ENCODE data around the gene GORASP2.
"Not testable (repeated sequence)": the region's sequence is repeated elsewhere in the genome, so short reads cannot be mapped to it uniquely, and the experiment has no call there.

The GORASP2 gene

DNA sequence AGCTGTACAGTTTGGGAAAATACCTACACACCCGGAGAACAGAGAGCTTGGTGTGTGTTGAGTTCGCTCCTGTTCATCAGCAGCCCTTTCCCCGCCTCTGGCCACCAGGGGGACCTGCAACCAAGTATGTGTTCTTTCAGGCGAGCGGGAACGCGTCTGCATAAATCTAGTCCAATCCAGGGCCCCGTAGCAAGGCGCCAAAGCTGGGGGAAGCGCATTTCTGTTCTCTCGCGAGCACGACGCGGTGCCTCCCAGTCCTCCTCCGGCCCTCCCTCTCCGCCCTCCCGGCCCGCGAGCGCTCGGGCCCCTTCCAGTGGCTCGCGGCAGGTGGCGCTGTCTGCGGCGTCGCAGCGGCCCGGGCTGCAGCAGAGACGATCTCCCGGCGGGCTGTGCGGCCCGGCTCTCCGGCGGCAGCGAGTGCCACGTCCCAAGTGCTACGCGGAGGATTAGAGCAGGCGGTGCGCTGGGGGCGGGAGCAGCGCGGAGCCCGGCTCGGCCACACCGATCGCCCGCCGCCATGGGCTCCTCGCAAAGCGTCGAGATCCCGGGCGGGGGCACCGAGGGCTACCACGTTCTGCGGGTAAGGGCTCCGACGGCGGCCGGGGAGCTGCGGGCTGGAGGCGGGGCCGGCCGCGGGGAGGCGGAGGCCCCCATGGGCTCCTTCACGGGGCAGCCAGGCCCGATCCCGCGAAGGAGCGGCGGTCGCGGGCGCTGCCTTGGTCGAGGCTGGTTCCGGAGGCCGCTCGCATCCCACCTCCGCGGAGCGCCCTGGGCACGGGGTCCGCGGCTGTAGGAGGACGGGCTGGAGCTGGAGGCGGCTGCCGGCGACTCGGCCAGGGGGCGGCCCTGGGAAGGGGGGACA, at the start of gene GORASP2:
Gene GORASP2, plus strand, starts transcription at position 430 of the 862 bp plus-strand sequence. Its CDS starts 88 bp downstream, at position 518.
- peak; percentile 97 for DNase-seq

DNA sequence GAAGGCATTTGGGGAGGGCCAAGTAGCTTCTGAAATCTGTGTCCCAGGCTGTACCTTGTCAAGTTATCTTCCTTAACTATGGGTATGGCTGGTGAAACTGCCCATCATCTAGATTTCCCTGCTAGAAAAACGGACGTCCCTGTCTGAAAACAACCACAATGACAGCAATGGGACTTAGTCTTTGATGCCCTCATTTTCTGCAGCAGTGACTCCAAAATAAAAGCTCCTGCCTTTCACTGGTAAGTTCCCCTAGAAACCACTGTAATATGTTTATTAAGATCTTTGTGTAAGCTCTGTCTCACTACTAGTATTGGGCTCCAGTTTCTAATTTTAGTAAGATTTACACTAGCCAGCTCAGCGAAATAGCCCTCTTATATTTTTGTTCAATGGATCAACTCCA, 47.2 kb upstream of the GORASP2 start:
- DNase-seq, result no peak

DNA sequence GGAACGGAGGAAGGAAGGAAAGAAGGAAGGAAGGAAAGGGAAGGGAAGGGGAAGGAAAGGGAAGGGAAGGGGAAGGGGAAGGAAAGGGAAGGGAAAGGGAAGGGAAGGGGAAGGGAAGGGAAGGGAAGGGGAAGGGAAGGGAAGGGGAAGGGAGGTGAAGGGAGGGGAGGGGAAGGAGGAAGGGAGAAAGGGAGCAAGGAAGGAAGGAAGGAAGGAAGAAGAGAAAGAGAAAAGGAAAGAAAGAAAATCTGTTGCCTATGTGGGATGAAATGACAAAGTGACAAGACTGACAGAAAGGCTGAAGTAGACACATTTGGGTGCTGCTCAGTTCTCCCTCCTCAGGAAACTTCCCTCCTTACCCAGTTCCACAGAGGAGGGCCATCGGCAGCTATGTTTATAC, 46.3 kb upstream of the GORASP2 start:
- no peak for DNase-seq

DNA sequence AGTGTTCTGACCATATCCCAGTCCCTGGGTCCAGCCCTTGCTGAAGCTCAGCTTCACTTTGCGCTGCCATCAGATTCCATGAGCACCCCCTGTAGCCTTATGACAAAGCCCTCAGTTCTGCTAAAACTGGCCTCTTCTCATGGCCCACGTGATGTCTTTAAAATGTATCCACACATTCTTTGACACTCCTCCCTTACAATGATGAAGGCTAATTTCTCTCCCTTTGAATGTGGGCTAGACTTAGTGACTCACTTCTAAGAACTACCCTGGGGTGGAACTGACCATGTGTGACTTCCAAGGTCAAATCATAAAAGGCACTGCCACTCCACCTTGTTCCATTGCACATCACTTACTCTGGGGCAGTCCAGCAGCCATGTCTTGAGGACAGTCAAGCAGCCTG, 45.4 kb upstream of the GORASP2 start:
- DNase-seq, result no peak

DNA sequence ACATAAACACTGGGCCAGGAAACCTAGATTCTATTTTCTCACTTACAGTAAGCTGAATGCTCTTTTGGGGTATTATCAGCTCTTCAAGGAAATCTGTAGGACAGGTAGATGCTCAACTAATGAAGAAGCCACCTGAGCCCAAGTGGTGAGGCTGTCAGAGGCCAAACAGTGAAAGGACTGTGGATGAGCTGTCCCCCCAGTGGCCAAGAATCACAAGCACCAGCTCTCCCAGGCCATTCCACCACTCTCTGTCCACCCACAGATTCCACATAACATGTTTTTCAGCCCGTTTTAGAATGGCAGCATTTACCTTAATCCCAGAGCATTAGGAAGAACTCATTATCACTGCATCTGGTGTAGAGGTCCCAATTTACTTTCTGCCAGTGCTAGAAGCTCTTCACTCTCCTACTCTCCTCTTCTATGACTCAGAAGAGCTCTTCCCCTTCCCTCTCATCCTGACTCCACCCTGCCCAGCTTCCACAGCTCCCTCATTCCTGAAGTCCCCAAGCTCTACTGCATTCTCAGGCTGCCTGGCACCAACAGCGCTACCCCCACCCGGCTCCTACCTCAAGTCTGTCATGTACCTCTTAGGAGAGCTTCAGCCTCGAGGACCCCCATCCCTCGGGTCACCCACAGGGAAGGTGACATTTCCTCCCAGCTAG, 43.8 kb upstream of the GORASP2 start:
- DNase-seq, result no peak

DNA sequence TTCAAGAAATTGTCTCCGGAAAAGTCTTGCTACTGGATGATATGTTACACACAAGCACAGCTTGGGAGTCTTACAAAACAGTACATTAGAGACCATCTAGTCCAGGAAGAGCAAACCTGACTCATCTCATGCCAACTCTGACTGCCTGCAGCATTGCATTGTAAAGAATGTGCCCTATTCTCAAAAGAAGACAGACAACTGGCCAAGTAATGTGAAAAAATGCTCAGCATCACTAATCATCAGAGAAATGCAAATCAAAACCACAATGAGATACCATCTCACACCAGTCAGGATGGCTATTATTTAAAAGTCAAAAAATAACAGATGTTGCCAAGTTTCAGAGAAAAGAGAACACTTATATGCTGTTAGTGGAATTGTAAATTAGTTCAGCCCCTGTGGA, 42.7 kb upstream of the GORASP2 start:
- no peak for DNase-seq

DNA sequence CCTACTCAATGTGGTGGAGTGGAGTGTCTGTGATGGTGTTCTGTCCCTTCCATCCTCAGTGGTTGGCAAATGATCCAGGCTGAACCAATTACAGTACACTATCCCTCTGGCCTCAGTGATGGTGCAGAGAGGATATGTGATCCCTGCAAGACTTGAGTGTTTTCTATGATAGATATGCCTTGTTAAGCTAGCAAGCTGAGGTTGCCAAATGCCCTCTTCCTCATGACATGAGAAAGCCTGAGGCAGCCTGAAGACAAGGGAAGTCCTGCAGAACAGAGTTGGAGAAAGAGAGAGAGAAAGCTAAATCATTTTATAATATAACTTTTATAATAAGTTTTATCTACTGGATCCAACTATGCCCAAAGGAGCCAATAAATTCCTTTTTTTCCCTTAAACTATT, 41.6 kb upstream of the GORASP2 start:
- DNase-seq, result no peak

DNA sequence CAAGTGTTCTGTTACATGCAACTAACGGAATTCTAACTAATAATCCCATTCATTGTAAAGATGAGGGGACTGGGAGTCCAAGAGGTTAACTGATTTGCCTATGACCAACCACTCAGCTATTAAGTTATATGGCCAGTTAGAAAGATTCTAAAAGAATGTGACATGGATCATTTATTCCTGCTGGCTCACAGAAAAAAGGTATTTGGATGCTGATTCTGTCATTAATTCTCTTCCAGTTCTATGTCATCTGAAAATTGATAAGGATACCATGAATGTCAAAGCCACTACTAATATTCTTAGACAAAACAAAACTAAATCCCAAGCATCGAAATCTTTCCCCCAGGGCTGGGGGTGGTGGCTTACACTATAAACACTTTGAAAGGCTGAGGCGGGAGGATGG, 41.2 kb upstream of the GORASP2 start:
- DNase-seq, result no peak

DNA sequence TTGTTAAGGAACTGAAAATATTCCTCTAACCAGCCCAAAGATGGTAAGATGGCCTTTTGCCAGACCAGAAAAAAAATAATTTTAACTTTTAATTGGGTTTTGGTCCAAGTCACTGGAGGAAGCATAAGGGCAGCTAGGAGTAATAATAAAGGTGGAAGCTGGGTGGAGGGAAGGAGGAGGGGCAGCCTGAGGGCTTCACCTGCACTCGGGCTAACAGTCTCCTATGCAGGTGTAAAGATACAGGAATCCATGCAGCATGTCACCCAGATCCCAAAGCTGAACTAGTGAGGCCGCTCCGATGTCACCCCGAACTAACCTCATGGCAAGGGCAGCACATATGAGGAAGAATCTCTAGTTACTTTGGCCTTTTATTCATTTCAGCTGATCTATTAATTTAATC, 37.2 kb upstream of the GORASP2 start:
- no peak for DNase-seq

DNA sequence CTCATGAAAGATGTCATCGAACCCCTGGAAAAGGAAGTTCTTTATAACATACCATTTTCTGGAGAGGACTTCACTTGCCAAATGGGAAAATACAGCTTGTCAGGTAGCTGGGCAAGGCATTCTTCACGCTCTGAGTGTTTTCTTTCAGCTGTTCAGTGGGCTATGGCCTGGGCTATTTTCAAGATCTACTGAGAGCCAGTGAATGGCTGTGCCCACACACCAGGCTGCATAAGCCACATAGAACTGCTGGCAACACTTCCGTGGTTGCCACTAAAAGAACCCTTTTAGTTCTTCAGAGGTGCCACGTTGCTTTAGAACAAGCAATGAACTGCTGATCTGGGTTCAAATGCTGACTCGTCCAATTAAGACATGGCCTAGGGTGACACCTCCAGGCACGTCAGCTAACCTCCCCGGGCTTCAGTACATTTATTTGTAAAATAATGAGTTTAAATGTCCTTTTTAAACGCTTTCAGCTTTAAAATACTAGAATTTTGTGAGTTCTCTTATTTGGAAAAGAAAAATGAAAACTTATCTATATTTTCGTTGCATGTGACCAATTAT, 36.6 kb upstream of the GORASP2 start:
- no peak for DNase-seq

DNA sequence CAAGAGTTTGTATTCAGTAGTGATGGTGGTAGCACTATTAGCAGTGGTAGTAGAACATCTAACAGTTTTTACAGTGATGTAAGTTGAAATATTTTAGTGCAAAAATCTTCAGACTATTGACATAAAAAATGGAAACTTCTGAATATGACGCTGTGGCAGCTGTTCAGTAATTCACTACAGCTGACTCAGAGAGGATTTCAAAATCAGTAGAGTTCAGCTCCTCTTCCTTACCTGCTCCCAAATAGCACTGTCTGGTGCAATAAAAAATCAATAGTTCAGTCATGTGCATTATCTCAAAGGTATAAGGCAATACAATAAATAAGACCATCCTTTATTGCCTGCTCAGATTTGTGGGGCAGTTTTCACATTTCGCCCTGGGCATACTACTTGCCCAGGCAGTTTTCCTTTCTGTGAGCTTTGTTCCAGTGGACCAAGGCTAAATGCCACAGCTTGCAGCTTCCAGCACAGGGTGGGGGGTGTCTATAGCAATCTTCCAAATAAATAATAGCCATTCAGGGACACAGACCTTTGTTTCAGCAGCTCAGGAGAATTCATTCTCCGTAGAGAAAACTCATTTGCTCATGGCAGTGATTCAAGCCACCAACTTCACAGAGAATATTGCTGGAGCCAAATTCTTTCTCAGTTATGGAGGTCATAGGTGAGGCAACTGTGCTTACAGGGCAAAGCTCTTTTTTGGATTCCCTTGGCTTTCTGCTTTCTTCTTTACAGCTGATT, 33.9 kb upstream of the GORASP2 start:
- no peak for DNase-seq

DNA sequence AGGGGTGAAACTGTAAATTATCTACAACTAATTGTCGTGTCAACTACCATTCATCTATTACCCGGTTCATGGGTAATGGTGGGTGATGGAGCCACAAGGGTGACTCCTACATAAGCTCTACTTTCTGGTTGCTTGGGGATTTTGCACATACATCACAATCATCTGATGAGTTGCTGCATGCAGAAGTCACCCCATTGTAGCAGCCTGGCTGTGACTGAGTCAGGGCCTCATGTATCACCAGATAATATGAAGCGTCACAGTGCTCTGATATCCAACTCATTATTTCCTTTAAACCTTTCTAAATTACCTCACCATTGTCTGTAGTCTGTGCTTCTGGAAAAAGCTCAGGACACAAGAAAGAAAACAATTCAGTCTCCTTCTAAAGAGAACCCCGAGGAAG, 32.4 kb upstream of the GORASP2 start:
- no peak for DNase-seq

DNA sequence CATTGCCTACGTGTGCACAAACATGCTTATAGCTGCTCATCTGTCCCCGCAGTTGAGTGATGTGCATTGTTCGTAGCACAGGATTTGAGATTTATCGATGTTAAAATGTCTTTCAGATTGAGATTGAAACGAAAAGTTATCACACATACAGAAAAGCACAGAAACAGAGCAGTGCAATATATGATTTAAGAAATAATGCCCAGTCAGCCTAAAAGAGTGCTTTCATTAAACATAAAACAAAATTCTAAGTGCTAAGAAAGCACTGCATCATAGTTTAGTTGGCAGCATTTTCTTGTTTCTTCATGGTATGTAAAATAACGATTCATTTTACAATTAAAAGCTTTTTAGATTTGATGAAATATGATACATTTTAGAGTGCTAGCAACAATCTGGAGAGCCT, 31.9 kb upstream of the GORASP2 start:
- DNase-seq, result no peak

DNA sequence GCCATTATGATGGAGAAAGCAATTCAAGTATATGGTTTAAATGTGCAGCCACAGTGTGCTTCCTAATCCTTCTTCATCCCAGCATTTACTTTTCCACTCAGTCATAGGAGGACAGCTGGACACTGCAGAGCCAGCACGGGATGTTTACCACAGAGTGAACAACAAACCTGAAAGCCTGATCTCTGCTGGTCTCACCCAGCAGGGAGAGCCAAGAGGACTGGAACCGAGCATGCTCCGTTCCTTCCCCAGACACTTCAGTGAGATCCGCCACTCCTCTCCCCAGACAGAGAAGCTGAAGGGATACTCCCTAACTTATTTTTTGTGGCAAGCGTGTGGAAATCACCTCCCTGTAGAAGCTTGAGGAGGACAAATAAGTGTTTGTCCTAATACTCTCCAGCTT, 23.2 kb upstream of the GORASP2 start:
- no peak for DNase-seq

DNA sequence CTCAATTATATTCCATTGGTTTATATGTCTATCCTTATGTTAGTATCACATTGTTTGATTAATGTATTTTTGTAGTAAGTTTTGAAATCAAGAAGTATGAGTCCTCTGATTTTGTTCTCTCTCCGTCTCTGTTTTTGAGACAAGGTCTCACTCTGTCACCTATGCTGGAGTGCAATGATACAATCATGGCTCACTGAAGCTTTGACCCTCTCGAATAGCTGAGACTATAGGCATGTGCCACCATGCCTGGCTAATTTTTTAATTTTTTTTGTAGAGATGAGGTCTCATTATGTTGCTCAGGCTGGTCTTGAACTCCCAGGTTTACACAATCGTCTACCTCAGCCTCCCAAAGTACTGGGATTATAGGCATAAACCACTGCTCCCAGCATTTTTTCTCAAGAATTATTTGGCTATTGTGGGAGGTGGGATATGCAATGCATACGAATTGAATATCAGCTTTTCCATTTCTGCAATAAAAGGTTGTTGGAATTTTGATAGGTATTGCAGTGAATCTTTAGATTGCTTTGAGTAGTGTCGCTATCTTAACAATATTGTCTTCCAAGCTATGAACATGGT, 17.7 kb upstream of the GORASP2 start:
- DNase-seq, result no peak

DNA sequence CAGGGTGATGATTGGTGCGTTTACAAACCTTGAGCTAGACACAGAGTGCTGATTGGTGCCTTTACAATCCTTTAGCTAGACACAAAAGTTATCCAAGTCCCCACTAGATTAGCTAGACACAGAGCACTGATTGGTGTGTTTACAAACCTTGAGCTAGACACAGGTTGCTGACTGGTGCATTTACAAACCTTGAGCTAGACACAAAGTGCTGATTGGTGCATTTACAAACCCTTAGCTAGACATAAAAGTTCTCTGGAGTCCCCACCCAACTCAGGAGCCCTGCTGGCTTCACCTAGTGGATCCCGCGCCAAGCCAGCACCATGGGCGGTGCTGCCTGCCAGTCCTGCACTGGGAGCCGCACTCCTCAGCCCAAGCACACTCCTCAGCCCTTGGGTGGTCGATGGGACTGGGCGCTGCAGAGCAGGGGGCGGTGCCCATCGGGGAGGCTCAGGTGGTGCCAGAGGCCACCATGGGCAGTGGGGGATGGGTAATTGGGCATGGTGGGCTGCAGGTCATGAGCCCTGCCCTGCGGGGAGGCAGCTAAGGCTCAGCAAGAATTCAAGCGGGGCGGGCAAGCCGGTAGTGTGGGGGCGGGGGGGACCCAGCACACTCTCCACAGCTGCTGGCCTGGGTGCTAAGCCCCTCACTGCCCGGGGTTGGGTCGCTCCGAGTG, 13.9 kb upstream of the GORASP2 start:
- not testable (repeated sequence) for DNase-seq

DNA sequence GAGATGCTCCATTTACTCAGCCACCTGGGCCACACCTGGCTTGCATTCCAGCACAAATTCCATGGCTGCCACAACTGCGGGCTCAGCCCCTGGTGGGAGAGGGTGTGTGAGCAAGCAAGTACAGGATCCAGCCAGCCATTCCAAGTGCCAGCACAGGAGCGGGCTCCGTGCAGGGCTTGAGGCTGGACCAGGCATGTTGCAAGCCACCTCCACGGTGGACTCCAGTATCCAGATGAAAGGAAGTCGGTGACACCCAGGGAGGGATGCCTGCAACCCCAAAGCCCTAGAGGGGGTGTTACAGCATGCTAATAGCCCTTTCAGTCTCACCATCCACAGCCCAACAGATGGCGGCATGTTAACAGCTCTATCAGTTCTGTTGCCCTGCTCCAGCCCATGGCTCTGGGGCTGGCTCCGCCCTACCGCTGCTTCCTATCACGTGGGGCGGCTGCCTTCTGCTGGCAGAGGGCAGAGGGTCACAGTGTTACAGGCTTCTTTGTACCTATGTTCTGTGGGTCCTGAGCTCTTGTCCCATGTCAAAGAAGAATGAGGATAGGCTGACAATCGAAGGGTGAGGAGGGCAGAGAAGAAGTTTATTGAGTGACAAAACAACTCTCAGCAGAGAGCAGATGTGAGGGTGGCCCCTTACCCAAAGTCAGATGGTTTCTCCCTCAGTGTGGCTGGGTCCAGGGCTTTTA, 11.7 kb upstream of the GORASP2 start:
- no peak for DNase-seq

DNA sequence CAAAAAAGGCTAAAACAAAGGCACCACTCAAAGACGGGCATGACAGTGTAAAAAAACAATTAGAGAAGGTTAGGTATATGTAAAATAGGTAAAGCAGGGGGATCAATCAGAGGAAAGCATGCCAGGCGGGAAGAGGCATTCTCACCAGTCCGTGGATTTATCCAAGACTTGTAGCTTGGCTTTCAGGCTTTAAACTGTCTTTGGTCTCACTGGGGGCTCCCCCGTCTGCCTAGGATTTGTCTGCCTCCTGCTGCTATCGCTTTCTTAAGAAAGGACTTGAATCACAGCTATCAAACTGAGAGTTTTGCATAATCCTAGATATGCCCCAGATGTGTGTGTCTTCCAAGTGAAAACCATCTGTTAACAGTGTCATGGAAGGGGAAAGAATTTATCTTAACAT, 11.1 kb upstream of the GORASP2 start:
- DNase-seq, result no peak

DNA sequence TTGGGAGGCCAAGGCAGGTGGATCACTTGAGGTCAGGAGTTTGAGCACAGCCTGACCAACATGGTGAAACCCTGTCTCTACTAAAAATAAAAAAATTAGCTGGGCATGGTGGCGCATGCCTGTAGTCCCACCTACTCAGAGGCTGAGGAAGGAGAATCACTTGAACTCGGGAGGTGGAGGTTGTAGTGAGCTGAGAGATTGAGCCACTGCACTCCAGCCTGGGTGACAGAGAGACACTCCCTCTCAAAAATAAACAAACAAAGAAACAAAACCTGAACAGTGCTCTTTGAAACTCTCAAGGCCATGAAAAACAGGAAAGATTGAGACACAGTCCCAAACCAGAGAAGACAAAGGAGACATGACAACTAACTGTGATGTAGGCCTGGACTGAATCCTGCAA, 7.2 kb upstream of the GORASP2 start:
- not testable (repeated sequence) for DNase-seq

DNA sequence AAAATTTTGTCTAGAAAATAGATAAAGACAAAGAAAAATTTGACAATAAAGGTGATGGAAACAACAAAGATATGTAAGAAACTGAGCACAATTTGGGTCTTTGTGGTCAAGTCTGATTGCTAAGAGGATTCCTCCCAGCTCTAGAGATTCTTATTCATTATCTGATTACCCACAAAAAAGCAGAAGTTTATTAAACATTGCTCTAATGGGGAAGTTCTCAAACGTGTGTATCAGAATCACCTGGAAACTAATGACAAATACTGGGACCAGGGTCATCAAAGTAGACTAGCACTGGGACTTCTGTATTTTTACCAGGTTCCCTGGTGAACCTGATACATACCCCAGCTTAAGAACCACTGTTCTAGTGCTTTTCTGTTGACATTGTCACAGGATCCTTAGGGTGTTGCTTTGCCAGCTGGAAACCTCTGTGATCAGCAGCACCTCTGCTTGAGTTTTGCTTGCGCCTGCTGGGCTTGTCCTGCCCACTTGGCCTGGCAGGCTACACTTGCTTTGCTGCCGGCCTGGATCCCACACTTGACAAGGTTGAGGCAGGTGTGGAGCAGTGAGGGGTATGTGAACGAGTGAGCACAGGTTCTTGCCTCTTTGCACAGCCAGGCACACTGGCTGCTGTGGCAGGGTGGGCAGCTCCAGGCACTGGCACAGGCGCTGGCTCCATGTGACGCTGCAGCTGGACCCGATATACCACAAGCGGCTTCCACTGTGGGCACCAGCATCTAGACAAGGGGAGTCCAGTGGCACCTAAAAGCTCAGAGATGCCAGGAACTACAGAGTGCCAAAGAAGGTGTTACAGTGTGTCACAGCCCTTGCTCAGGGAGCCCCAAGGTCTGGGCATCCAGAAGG, 6.2 kb upstream of the GORASP2 start:
- DNase-seq, result no peak

DNA sequence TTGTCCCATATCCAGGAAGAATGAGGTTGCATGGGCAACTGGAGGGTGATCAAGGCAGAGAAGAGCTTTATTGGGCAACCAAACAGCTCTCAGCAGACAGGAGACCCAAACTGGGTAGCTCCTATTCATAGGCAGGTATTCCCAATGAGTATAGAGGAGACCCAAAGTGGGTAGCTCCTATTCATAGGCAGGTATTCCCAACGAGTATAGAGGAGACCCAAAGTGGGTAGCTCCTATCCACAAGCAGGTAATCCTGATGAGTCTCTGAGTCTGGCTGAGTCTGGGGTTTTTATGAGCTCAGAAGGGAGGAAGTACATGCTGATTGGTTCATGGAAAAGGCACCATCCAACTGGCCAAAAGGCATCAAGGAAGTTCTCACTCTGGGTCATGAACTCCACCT, 5.3 kb upstream of the GORASP2 start:
- DNase-seq, result no peak
